Measurements from ENCODE around the gene LHX5. TPM values are rescaled to one million over a fixed set of nuclear protein-coding genes. Genes with fewer than 3 reads are reported as not detected.
"Not testable (repeated sequence)": the region's sequence is repeated elsewhere in the genome, so short reads cannot be mapped to it uniquely, and the experiment has no call there.

The LHX5 gene
- total and polyA plus RNA-seq, 9 donors, result not detected

GRCh38 chr12:113500782-113501311 is 29.2 kb upstream of the LHX5 start:
- Histone ChIP-seq H3K27me3 (no peaks in the 10 kb centered on the region), H3K9me3 (no peaks in the 10 kb centered on the region), H3K36me3 (no peaks in the 10 kb centered on the region), H3K4me1 (ENCODE audit: insufficient read depth) (no peaks in the 10 kb centered on the region), H3K27ac (no peak overlapping the region), H3K4me3 (no peak overlapping the region)
- TF ChIP-seq CTCF (IDR thresholded peaks at IDR 0.05), result no peak
- no peak for TF ChIP-seq POLR2A (IDR thresholded peaks at IDR 0.05)
- TF ChIP-seq EP300 (IDR thresholded peaks at IDR 0.05), result no peak
- DNase-seq, result no peak
- WGBS, 3 donors, result 14 to 19% (median 16%) methylated on average over 9 of the region's 9 CpGs
- intact Hi-C loops (cut with DNase I), result no loop called here

GRCh38 chr12:113500306-113500675 is 28.6 kb upstream of the LHX5 start:
- H3K27me3 ChIP-seq, result no peaks in the 10 kb centered on the region
- intact Hi-C loops (cut with DNase I), result no loop called here

GRCh38 chr12:113498490-113498889 is 26.8 kb upstream of the LHX5 start:
- intact Hi-C loops (cut with DNase I), result no loop called here
- Histone ChIP-seq H3K9me3 (no peaks in the 10 kb centered on the region), H3K27me3 (no peaks in the 10 kb centered on the region), H3K36me3 (no peaks in the 10 kb centered on the region), H3K4me3 (no peak overlapping the region), H3K4me1 (ENCODE audit: insufficient read depth) (no peaks in the 10 kb centered on the region), H3K27ac (no peak overlapping the region)
- TF ChIP-seq CTCF (IDR thresholded peaks at IDR 0.05) (no peak), EP300 (IDR thresholded peaks at IDR 0.05) (no peak), POLR2A (IDR thresholded peaks at IDR 0.05) (no peak)
- DNase-seq, result no peak
- 35 to 48% (median 35%) methylated on average over 4 of the region's 4 CpGs for WGBS, 3 donors

More at GRCh38 chr12:113500306-113500675, 28.6 kb upstream of the LHX5 start:
- TF ChIP-seq EP300 (IDR thresholded peaks at IDR 0.05) (no peak), CTCF (IDR thresholded peaks at IDR 0.05) (no peak), POLR2A (IDR thresholded peaks at IDR 0.05) (no peak)
- WGBS, 3 donors, result 3 to 6% (median 4%) methylated on average over 8 of the region's 8 CpGs
- DNase-seq, result no peak
- H3K4me1 ChIP-seq (ENCODE audit: insufficient read depth), result no peaks in the 10 kb centered on the region
- H3K4me3 ChIP-seq, result no peak overlapping the region
- H3K9me3 ChIP-seq, result no peaks in the 10 kb centered on the region
- no peaks in the 10 kb centered on the region for H3K36me3 ChIP-seq
- no peak overlapping the region for H3K27ac ChIP-seq

GRCh38 chr12:113497693-113498092 is 26.0 kb upstream of the LHX5 start:
- no peak for TF ChIP-seq EP300 (IDR thresholded peaks at IDR 0.05)
- TF ChIP-seq POLR2A (IDR thresholded peaks at IDR 0.05), result no peak
- no peak for TF ChIP-seq CTCF (IDR thresholded peaks at IDR 0.05)
- Histone ChIP-seq H3K9me3 (no peaks in the 10 kb centered on the region), H3K27ac (no peak overlapping the region), H3K36me3 (no peaks in the 10 kb centered on the region), H3K27me3 (no peaks in the 10 kb centered on the region), H3K4me3 (no peak overlapping the region), H3K4me1 (ENCODE audit: insufficient read depth) (no peaks in the 10 kb centered on the region)
- DNase-seq, result no peak
- intact Hi-C loops (cut with DNase I), result no loop called here
- WGBS, 3 donors, result 19 to 39% (median 20%) methylated on average over 7 of the region's 7 CpGs

GRCh38 chr12:113495941-113496340 is 24.3 kb upstream of the LHX5 start:
- 89 to 93% (median 90%) methylated on average over 6 of the region's 6 CpGs for WGBS, 3 donors
- H3K27ac ChIP-seq, result not testable (repeated sequence)

More at GRCh38 chr12:113495941-113496340, 24.3 kb upstream of the LHX5 start:
- DNase-seq; H3K9me3 ChIP-seq; intact Hi-C loops (cut with DNase I); H3K27me3 ChIP-seq; H3K4me1 ChIP-seq (ENCODE audit: insufficient read depth); H3K36me3 ChIP-seq; H3K4me3 ChIP-seq: not testable (repeated sequence)

Measured in ovary (tissue), 9 donors.